Activated effector memory CD4-positive, alpha-beta T cell treated with anti-CD3 and anti-CD28 coated beads, Interleukin-2, amount 50 U/mL, for 16 hours (primary cell): ENCODE results near the gene CHURC1.

Source experiments
- DNase-seq: peaks from one replicate; pipeline ENCODE4 v3.0.0-alpha.2; 2020

Gene CHURC1

GRCh38 chr14:64960762-64961276, 46.6 kb downstream of the CHURC1 start:
- DNase-seq, result no peak

GRCh38 chr14:64963611-64964010, 49.4 kb downstream of the CHURC1 start:
- no peak for DNase-seq

GRCh38 chr14:64965356-64966000, 51.2 kb downstream of the CHURC1 start:
- DNase-seq, result no peak

GRCh38 chr14:64966976-64967375, 52.7 kb downstream of the CHURC1 start:
- DNase-seq, result no peak

GRCh38 chr14:64968167-64968566, 53.9 kb downstream of the CHURC1 start:
- no peak for DNase-seq

GRCh38 chr14:64968651-64969050, 54.4 kb downstream of the CHURC1 start:
- DNase-seq, result no peak

GRCh38 chr14:64970041-64970440, 55.8 kb downstream of the CHURC1 start:
- DNase-seq, result no peak

GRCh38 chr14:64970776-64971477, 56.7 kb downstream of the CHURC1 start:
- DNase-seq, result peak; percentile 60

GRCh38 chr14:64971491-64971942, 57.3 kb downstream of the CHURC1 start:
- DNase-seq, result no peak

GRCh38 chr14:64971943-64972791, 57.9 kb downstream of the CHURC1 start, which contains the start of gene RAB15:
RAB15 (minus strand) TSS chr14:64972336; CDS start chr14:64972076, 260 bp downstream.
- peak; percentile 77 for DNase-seq

- peak; percentile 39 for DNase-seq
Measured at GRCh38 chr14:64973026-64973442, 58.8 kb downstream of the CHURC1 start.

GRCh38 chr14:64973826-64974225, 59.6 kb downstream of the CHURC1 start:
- DNase-seq, result peak; percentile 54

GRCh38 chr14:64974563-64974962, 60.3 kb downstream of the CHURC1 start:
- peak; percentile 43 for DNase-seq

GRCh38 chr14:64979336-64980074, 65.2 kb downstream of the CHURC1 start:
- no peak for DNase-seq

- DNase-seq, result peak; percentile 69
Measured at GRCh38 chr14:64983439-64984310, 69.4 kb downstream of the CHURC1 start.
